GM23338 (cell line): ENCODE results near the gene LUC7L. TPM values are rescaled to one million over a fixed set of nuclear protein-coding genes. Genes with fewer than 3 reads are reported as not detected.

Experiments
- ATAC-seq: fragments of 200-7000 bp; cut with Tn5 transposase; 3 replicates; pipeline ENCODE4 v1.9.1; 2020
- DNase-seq: peaks from one replicate; pipeline ENCODE4 v3.0.0-alpha.2; 2015; ENCODE audit warnings: low spot score
- H2AFZ ChIP-seq: fragments of 200-600 bp; sonication (generic); 2 replicates; pipeline ENCODE4 v1.8.0; 2016; ENCODE audit warnings: antibody characterized with exemption, mild to moderate bottlenecking, moderate library complexity
- H3F3A ChIP-seq: fragments of 200-600 bp; sonication (generic); replicated peaks from 2 replicates; pipeline ENCODE4 v1.8.0; 2017; ENCODE audit warnings: antibody characterized with exemption, mixed run types, low read depth
- H3K27ac ChIP-seq: fragments of 200-600 bp; sonication (generic); 2 replicates; pipeline ENCODE4 v1.6.1; 2016; ENCODE audit warnings: low read depth
- H3K27me3 ChIP-seq: fragments of 200-600 bp; sonication (generic); 2 replicates; pipeline ENCODE4 v1.8.0; 2016; ENCODE audit warnings: mild to moderate bottlenecking, mixed run types, moderate library complexity; ENCODE audit not compliant: insufficient read depth
- H3K36me3 ChIP-seq: fragments of 200-600 bp; sonication (generic); 2 replicates; pipeline ENCODE4 v1.8.0; 2016; ENCODE audit warnings: mild to moderate bottlenecking; ENCODE audit not compliant: insufficient read depth
- H3K4me1 ChIP-seq: fragments of 200-600 bp; sonication (generic); 2 replicates; pipeline ENCODE4 v1.8.0; 2016; ENCODE audit warnings: mild to moderate bottlenecking, moderate library complexity; ENCODE audit not compliant: insufficient read depth
- H3K4me2 ChIP-seq: fragments of 200-600 bp; sonication (generic); 2 replicates; pipeline ENCODE4 v1.7.1; 2017; ENCODE audit warnings: mixed run types
- H3K4me3 ChIP-seq: fragments of 200-600 bp; sonication (generic); 2 replicates; pipeline ENCODE4 v1.6.1; 2016; ENCODE audit warnings: mixed run types
- H3K79me2 ChIP-seq: fragments of 200-600 bp; sonication (generic); replicated peaks from 2 replicates; pipeline ENCODE4 v1.8.0; 2017; ENCODE audit warnings: mild to moderate bottlenecking; ENCODE audit not compliant: insufficient read depth
- H3K9me2 ChIP-seq: fragments of 200-600 bp; sonication (generic); 2 replicates; pipeline ENCODE4 v1.8.0; 2017; ENCODE audit not compliant: insufficient read depth
- H4K20me1 ChIP-seq: fragments of 200-600 bp; sonication (generic); replicated peaks from 2 replicates; pipeline ENCODE4 v1.8.0; 2017; ENCODE audit warnings: mild to moderate bottlenecking; ENCODE audit not compliant: insufficient read depth
- H3K27ac Mint-ChIP-seq: 2 replicates; pipeline ENCODE4 v1.8.0; 2020; ENCODE audit warnings: inconsistent platforms, mild to moderate bottlenecking, moderate library complexity, mixed read lengths
- H3K27me3 Mint-ChIP-seq: 3 replicates; pipeline ENCODE4 v1.8.0; 2022; ENCODE audit warnings: low read depth, mild to moderate bottlenecking, moderate library complexity, mixed read lengths, inconsistent platforms; ENCODE audit not compliant: insufficient read depth, poor library complexity
- H3K36me3 Mint-ChIP-seq: 3 replicates; pipeline ENCODE4 v1.8.0; 2021; ENCODE audit warnings: low read depth, mild to moderate bottlenecking, inconsistent platforms, moderate library complexity, mixed read lengths
- H3K4me1 Mint-ChIP-seq: 3 replicates; pipeline ENCODE4 v1.8.0; 2020; ENCODE audit warnings: mild to moderate bottlenecking, inconsistent platforms, mixed read lengths
- H3K4me3 Mint-ChIP-seq: 3 replicates; pipeline ENCODE4 v1.8.0; 2021; ENCODE audit warnings: moderate library complexity, mild to moderate bottlenecking, inconsistent platforms, mixed read lengths
- H3K9me3 Mint-ChIP-seq: 3 replicates; pipeline ENCODE4 v1.8.0; 2020; ENCODE audit warnings: moderate library complexity, mild to moderate bottlenecking, inconsistent platforms, mixed read lengths
- CREB1 ChIP-seq: fragments of 250-450 bp; sonication (Bioruptor Pico); IDR thresholded peaks from 2 replicates; pipeline ENCODE4 v1.5.0; 2020; ENCODE audit warnings: low read depth, mild to moderate bottlenecking, moderate library complexity
- CTCF ChIP-seq, 2 experiments: fragments of 200-600 bp in 1 of 2; sonication (generic) in 1 of 2; conservative IDR thresholded peaks; 2 replicates each; pipeline versions ENCODE4 v1.5.1 to v1.6.1; 2016 to 2017; ENCODE audit warnings: antibody characterized with exemption in 2 of 2, low read depth in 2 of 2, mild to moderate bottlenecking in 2 of 2, moderate library complexity in 1 of 2
- JUNB ChIP-seq: IDR thresholded peaks from one replicate; pipeline ENCODE4 v1.6.1; 2016; ENCODE audit warnings: antibody characterized with exemption; ENCODE audit not compliant: unreplicated experiment
- NANOG ChIP-seq: IDR thresholded peaks from 2 replicates; pipeline ENCODE4 v1.6.1; 2016; ENCODE audit warnings: antibody characterized with exemption, borderline replicate concordance
- POLR2AphosphoS5 ChIP-seq: IDR thresholded peaks from 2 replicates; pipeline ENCODE4 v1.6.1; 2016; ENCODE audit warnings: antibody characterized with exemption, low read depth
- polyA plus RNA-seq: library from polyadenylated mRNA; unstranded; fragments of >200 nt; fragmentation: Nextera tagmentation; extraction: Ambion mirVana; gene quantifications from 2 replicates; pipeline ENCODE4 v1.2.1, GENCODE V29; 2016
- total RNA-seq: library from RNA; depleted of rRNA; stranded (reverse); fragments of >200 nt; shearing (Covaris generic); gene quantifications from 2 replicates; pipeline ENCODE4 v1.2.3, GENCODE V29; 2014

Gene LUC7L
- total and polyA plus RNA-seq, 2 experiments from 2014 or later, result 114 to 151 TPM

DNA sequence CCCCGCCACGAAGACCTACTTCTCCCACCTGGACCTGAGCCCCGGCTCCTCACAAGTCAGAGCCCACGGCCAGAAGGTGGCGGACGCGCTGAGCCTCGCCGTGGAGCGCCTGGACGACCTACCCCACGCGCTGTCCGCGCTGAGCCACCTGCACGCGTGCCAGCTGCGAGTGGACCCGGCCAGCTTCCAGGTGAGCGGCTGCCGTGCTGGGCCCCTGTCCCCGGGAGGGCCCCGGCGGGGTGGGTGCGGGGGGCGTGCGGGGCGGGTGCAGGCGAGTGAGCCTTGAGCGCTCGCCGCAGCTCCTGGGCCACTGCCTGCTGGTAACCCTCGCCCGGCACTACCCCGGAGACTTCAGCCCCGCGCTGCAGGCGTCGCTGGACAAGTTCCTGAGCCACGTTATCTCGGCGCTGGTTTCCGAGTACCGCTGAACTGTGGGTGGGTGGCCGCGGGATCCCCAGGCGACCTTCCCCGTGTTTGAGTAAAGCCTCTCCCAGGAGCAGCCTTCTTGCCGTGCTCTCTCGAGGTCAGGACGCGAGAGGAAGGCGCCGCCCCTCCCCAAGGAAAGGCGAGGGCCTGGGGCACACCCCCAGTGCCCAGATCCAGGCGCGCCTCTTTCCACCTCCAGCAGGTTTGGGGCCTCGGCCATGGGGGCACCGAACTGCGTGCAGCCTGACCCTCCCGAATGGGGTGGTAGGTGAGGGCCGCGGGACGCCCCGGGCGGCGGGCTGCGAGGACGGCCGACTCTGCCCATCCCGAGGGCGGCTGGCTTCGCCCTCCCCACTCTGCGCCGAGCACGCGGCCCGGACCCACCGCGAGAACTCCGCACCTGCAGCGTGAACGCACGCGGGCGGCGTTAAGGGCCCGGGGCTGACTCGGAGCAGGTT lies 48.3 kb downstream of the LUC7L start:
- H3K79me2 ChIP-seq, result no peaks in the 10 kb centered on the region
- no peak overlapping the region for H3K27ac ChIP-seq
- H3K4me3 ChIP-seq, result peak overlapping the region; percentile 53
- no peaks in the 10 kb centered on the region; the same call in 2 of the 3 replicates for H3K9me3 Mint-ChIP-seq
- peaks cover 8% of the 10 kb centered on the region for H4K20me1 ChIP-seq
- 0 out of 2 replicates have a peak, but pooled peaks have one; percentile 64 for TF ChIP-seq CREB1 (CRISPR knock-in tag)
- TF ChIP-seq NANOG, result no peak
- TF ChIP-seq JUNB, result no peak
- TF ChIP-seq POLR2AphosphoS5, result peak; percentile 58; the same call in 1 of the 2 replicates
- H3F3A ChIP-seq, result peaks cover 26% of the 10 kb centered on the region; the same call in 1 of the 2 replicates
- H2AFZ ChIP-seq, result peak overlapping the region; percentile 56; the same call in 1 of the 2 replicates
- H3K4me1 Mint-ChIP-seq, result no peaks in the 10 kb centered on the region; the same call in 1 of the 3 replicates
- H3K36me3 Mint-ChIP-seq, result peaks cover 12% of the 10 kb centered on the region; the same call in 2 of the 3 replicates
- H3K4me1 ChIP-seq, result no peaks in the 10 kb centered on the region; the same call in 1 of the 2 replicates
- H3K4me3 Mint-ChIP-seq, result peak overlapping the region; percentile 66
- peak; percentile 73 for ATAC-seq
- peak; percentile 92 for DNase-seq
- no peaks in the 10 kb centered on the region for H3K36me3 ChIP-seq
- H3K4me2 ChIP-seq, result peak overlapping the region; percentile 80
- H3K27me3 ChIP-seq, result peaks cover 50% of the 10 kb centered on the region
- H3K9me2 ChIP-seq, result no peaks in the 10 kb centered on the region
- H3K27me3 Mint-ChIP-seq, result peaks cover 46% of the 10 kb centered on the region
- no peak overlapping the region for H3K27ac Mint-ChIP-seq

DNA sequence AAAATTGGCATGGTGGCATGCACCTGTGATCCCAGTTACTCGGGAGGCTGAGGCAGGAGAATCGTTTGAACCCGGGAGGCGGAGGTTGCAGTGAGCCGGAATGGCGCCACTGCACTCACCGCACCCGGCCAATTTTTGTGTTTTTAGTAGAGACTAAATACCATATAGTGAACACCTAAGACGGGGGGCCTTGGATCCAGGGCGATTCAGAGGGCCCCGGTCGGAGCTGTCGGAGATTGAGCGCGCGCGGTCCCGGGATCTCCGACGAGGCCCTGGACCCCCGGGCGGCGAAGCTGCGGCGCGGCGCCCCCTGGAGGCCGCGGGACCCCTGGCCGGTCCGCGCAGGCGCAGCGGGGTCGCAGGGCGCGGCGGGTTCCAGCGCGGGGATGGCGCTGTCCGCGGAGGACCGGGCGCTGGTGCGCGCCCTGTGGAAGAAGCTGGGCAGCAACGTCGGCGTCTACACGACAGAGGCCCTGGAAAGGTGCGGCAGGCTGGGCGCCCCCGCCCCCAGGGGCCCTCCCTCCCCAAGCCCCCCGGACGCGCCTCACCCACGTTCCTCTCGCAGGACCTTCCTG lies 49.1 kb downstream of the LUC7L start, which contains the start of gene HBQ1:
Gene HBQ1, plus strand, starts transcription at position 359 of the 575 bp plus-strand sequence. Its CDS starts 28 bp downstream, at position 387.
- peak; percentile 16 for ATAC-seq
- no peaks in the 10 kb centered on the region; the same call in 1 of the 2 replicates for H3K4me1 ChIP-seq
- no peak within 1 kb of the TSS for H3K27ac Mint-ChIP-seq
- no peak within 1 kb of the TSS for H3K27ac ChIP-seq
- TF ChIP-seq CREB1 (CRISPR knock-in tag), result no peak
- TF ChIP-seq CTCF (conservative IDR thresholded peaks at IDR 0.05; ENCODE audit: low read depth in 2 of 2), result peak; percentile 45 to 72
- peak; percentile 71 for DNase-seq
- H3K9me3 Mint-ChIP-seq, result no peaks in the 10 kb centered on the region; the same call in 2 of the 3 replicates
- peaks cover 23% of the 10 kb centered on the region; the same call in 1 of the 2 replicates for H3F3A ChIP-seq
- peaks cover 8% of the 10 kb centered on the region for H4K20me1 ChIP-seq
- peak within 1 kb of the TSS; percentile 53 for H3K4me3 ChIP-seq
- peaks cover 57% of the 10 kb centered on the region for H3K27me3 ChIP-seq
- H3K79me2 ChIP-seq, result no peaks in the 10 kb centered on the region
- peak within 1 kb of the TSS; percentile 56; the same call in 1 of the 2 replicates for H2AFZ ChIP-seq
- peak within 1 kb of the TSS; percentile 66 for H3K4me3 Mint-ChIP-seq
- H3K4me1 Mint-ChIP-seq, result peaks cover 4% of the 10 kb centered on the region; the same call in 2 of the 3 replicates
- peaks cover 6% of the 10 kb centered on the region; the same call in 2 of the 3 replicates for H3K36me3 Mint-ChIP-seq
- peaks cover 53% of the 10 kb centered on the region for H3K27me3 Mint-ChIP-seq
- H3K4me2 ChIP-seq, result peak within 1 kb of the TSS; percentile 80
- H3K9me2 ChIP-seq, result no peaks in the 10 kb centered on the region
- H3K36me3 ChIP-seq, result no peaks in the 10 kb centered on the region
